ENCODE measurements around the gene LTBP1. TPM values are rescaled to one million over a fixed set of nuclear protein-coding genes. Genes with fewer than 3 reads are reported as not detected.

Gene LTBP1
- total and polyA plus RNA-seq, 2 of the 13 experiments (the other 11 are each of a cell fraction or from before 2014, with no cell fraction given): 0.12 to 0.22 TPM

GRCh38 chr2:33158482-33159003 lies 211.8 kb downstream of the LTBP1 start:
- ChIA-PET POLR2A (no interaction called here), CTCF (ENCODE audit: low intra/inter-chr PET ratio, low total read pairs) (no interaction called here)
- Histone ChIP-seq H4K20me1 (ENCODE audit: insufficient read depth, low read length) (no peaks in the 10 kb centered on the region), H3K9me3 (ENCODE audit: low read length) (no peaks in the 10 kb centered on the region), H2AFZ (ENCODE audit: low read length) (no peak overlapping the region), H3K4me1 (ENCODE audit: insufficient read depth, low read length) (no peaks in the 10 kb centered on the region), H3K4me2 (ENCODE audit: low read depth, low read length) (no peak overlapping the region), H3K27me3 (ENCODE audit: control insufficient read depth in 1 of 2, insufficient read depth in 2 of 2, low read length in 2 of 2) (no peaks in the 10 kb centered on the region), H3K36me3 (replicated peaks in 1 of 2; ENCODE audit: control insufficient read depth in 1 of 2, insufficient read depth in 2 of 2, low read length in 2 of 2) (no peaks in the 10 kb centered on the region), H3K4me3 (replicated peaks in 1 of 3; ENCODE audit: insufficient read depth in 1 of 3, low read depth in 2 of 3, low read length in 3 of 3) (no peak overlapping the region), H3K27ac (ENCODE audit: extremely low read length, insufficient read depth, low read length) (no peak overlapping the region), H3K79me2 (ENCODE audit: insufficient read depth, low read length) (no peaks in the 10 kb centered on the region), H3K9ac (ENCODE audit: insufficient read depth, low read depth, low read length) (no peak overlapping the region)
- no peak for FAIRE-seq
- intact Hi-C loops (cut with micrococcal nuclease; ENCODE audit: unreplicated experiment) (no loop called here), in situ Hi-C loops (cut with HindIII; ENCODE audit: extremely low pct_ligation_motif_present, low pct_unique_long_range_greater_than_20kb) (no loop called here)
- BruUV-seq (replicated peaks): no TSS peak
- TF ChIP-seq HOXA7 (CRISPR knock-in tag; IDR thresholded peaks at IDR 0.05): no peak
- no peak for TF ChIP-seq ZNF260 (CRISPR knock-in tag; IDR thresholded peaks at IDR 0.05; ENCODE audit: borderline replicate concordance, low read depth)
- no peak for TF ChIP-seq ZSCAN30 (CRISPR knock-in tag; IDR thresholded peaks at IDR 0.05)
- TF ChIP-seq HOXA5 (CRISPR knock-in tag; IDR thresholded peaks at IDR 0.05): no peak
- no peak for TF ChIP-seq HMG20B (CRISPR knock-in tag; conservative IDR thresholded peaks at IDR 0.05)
- TF ChIP-seq MEF2D (CRISPR knock-in tag; IDR thresholded peaks at IDR 0.05): no peak
- TF ChIP-seq ZSCAN31 (CRISPR knock-in tag; IDR thresholded peaks at IDR 0.05; ENCODE audit: low read depth): no peak
- TF ChIP-seq ARID2 (CRISPR knock-in tag; IDR thresholded peaks at IDR 0.05; ENCODE audit: borderline replicate concordance): no peak
- no peak for TF ChIP-seq SRF (IDR thresholded peaks at IDR 0.05; ENCODE audit: low read depth, low read length)
- no peak for TF ChIP-seq GFI1 (CRISPR knock-in tag; IDR thresholded peaks at IDR 0.05; ENCODE audit: borderline replicate concordance)
- TF ChIP-seq SAP130 (CRISPR knock-in tag; IDR thresholded peaks at IDR 0.05; ENCODE audit: low read depth): no peak
- 31% methylated on average over 3 of the region's 3 CpGs for WGBS (ENCODE audit: low lambda C conversion rate)
- no peak for ATAC-seq
- no peak for DNase-seq (ENCODE audit: low spot score)

GRCh38 chr2:33160191-33160590 lies 213.4 kb downstream of the LTBP1 start:
- TF ChIP-seq ZNF407 (CRISPR knock-in tag; IDR thresholded peaks at IDR 0.05; ENCODE audit: not compliant biosample characterization) (no peak), TAF1 (CRISPR knock-in tag; IDR thresholded peaks at IDR 0.05) (no peak)
- no peak overlapping the region for H3K4me3 ChIP-seq (replicated peaks in 1 of 3; ENCODE audit: insufficient read depth in 1 of 3, low read depth in 2 of 3, low read length in 3 of 3)
- DNase-seq (ENCODE audit: low spot score) (no peak), FAIRE-seq (no peak), ATAC-seq (no peak)
- ChIA-PET CTCF (ENCODE audit: low intra/inter-chr PET ratio, low total read pairs) (no interaction called here), POLR2A (no interaction called here)
- 14% methylated on average over 5 of the region's 5 CpGs for WGBS (ENCODE audit: low lambda C conversion rate)
- no peak overlapping the region for H3K27ac ChIP-seq (ENCODE audit: extremely low read length, insufficient read depth, low read length)
- no peaks in the 10 kb centered on the region for H3K4me1 ChIP-seq (ENCODE audit: insufficient read depth, low read length)
- intact Hi-C loops (cut with micrococcal nuclease; ENCODE audit: unreplicated experiment) (no loop called here), in situ Hi-C loops (cut with HindIII; ENCODE audit: extremely low pct_ligation_motif_present, low pct_unique_long_range_greater_than_20kb) (no loop called here)
- no peak overlapping the region for H2AFZ ChIP-seq (ENCODE audit: low read length)
- H3K9me3 ChIP-seq (ENCODE audit: low read length): no peaks in the 10 kb centered on the region
- H3K36me3 ChIP-seq (replicated peaks in 1 of 2; ENCODE audit: control insufficient read depth in 1 of 2, insufficient read depth in 2 of 2, low read length in 2 of 2): no peaks in the 10 kb centered on the region
- H3K79me2 ChIP-seq (ENCODE audit: insufficient read depth, low read length): no peaks in the 10 kb centered on the region
- no peak overlapping the region for H3K4me2 ChIP-seq (ENCODE audit: low read depth, low read length)
- H4K20me1 ChIP-seq (ENCODE audit: insufficient read depth, low read length): no peaks in the 10 kb centered on the region
- no TSS peak for BruUV-seq (replicated peaks)
- no peak overlapping the region for H3K9ac ChIP-seq (ENCODE audit: insufficient read depth, low read depth, low read length)
- H3K27me3 ChIP-seq (ENCODE audit: control insufficient read depth in 1 of 2, insufficient read depth in 2 of 2, low read length in 2 of 2): no peaks in the 10 kb centered on the region

All from HepG2 (cell line).